Lung microvascular endothelial cell (primary cell): ENCODE results near the gene RPL6. TPM values are rescaled to one million over a fixed set of nuclear protein-coding genes. Genes with fewer than 3 reads are reported as not detected.
A peak's percentile ranks its signal among the peaks of the same experiment; 100 is the strongest.
"Not testable (repeated sequence)": the region's sequence is repeated elsewhere in the genome, so short reads cannot be mapped to it uniquely, and the experiment has no call there.

Source experiments
- DNase-seq, 2 donors: peaks; one replicate each; pipeline versions ENCODE4 v3.0.0 to v3.0.0-alpha.2; 2010; ENCODE audit warnings: low read depth in 2 of 2
- total RNA-seq: library from RNA; depleted of rRNA; stranded (reverse); fragments of >200 nt; gene quantifications from 2 replicates; pipeline ENCODE4 v1.2.1, GENCODE V29; 2014

RPL6 gene
- total RNA-seq = 478 and 588 TPM in 2 replicates

DNA sequence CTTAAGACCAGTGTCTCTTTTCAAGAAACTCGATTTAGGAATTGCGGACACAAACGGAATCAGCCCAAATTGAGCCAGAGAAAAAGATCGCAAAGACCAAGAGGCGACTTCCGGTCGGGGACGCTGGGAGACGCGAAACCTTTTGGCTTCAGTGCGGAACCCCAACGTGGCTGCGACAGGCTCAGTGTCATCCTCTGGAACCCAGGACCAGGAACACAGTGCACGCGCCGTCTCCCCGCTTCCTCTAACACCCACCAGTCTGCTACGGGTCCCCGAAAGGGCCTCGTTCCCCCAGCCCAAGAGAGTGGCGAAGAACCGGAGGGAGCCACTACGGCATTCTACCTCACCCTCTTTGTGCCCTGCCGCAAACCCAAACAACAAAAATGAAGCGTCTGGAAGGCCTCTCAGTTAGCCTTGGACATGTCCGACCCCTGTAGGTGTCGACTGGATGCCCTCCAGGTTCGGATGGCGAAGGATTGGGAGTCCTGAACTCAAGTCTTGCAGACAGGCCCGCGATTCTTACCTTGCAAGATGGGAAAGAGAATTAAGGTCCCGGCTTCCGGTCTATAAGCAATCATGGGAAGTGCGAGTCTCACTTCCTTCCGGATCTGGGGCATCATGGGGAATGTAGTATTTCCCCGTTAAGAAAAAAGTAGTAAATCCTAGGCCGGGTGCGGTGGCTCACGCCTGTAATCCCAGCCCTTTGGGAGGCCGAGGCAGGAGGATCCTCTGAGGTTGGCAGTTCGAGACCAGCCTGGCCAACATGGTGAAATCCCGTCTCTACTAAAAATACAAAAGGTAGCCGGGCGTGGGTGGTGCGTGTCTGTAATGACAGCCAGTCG lies at the start of gene RPL6:
RPL6 (minus strand) TSS at position 542 of the 842 bp plus-strand sequence. CDS start 949 bp downstream, outside the sequence.
- DNase-seq = peak; percentile 90 to 97

GRCh38 chr12:112458751-112459150 lies 49.3 kb upstream of the RPL6 start:
- no peak for DNase-seq

DNA sequence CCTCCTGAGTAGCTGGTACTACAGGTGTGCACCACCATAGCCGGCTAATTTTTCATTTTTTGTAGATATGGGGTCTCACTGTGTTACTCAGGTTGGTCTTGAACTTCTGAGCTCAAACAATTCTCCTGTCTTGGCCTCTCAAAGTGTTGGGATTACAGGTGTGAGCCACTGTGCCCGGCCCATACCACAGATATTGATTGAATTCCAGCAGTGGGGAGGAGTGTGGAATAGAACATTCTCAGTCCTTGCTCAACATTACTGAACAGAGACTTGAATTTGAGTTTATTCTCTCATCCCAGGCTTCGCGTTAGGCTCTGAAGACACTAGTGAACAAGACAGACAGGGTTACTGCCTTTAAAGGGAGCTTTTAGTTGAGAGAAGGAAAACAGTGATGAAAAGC lies 48.9 kb upstream of the RPL6 start:
- DNase-seq = no peak

DNA sequence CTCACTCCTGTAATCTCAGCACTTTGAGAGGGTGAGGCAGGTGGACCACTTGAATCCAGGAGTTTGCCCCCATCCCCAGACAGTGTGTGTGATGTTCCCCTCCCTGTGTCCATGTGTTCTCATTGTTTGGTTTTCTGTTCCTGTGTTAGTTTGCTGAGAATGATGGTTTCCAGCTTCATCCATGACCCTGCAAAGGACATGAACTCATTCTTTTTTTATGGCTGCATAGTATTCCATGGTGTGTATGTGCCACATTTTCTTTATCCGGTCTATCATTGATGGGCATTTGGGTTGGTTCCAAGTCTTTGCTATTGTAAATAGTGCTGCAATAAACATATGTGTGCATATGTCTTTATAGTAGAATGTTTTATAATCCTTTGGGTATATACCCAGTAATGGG lies 47.7 kb upstream of the RPL6 start:
- not testable (repeated sequence) for DNase-seq

- no peak for DNase-seq
Measured at GRCh38 chr12:112456029-112456428, 46.6 kb upstream of the RPL6 start.

DNA sequence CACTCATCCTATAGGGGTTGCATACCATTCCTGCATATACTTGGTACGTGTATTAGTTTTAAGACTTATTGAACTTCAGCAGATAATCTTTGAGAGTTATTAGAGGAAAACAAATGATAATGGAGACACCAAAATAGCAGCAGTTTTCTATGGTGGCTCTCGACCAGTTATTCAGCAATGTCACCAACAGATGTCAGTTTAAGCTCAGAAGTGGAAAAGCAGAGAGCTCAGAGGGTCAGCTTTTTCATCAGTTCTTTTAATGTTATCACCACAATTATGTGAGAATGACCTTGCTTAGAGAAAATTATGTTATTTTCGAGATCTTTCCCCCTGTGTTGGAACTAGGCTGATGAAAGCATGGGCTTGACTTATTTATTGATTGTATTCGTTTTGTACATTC lies 41.3 kb upstream of the RPL6 start:
- DNase-seq = peak in 1 of 2 donors; percentile 10

DNA sequence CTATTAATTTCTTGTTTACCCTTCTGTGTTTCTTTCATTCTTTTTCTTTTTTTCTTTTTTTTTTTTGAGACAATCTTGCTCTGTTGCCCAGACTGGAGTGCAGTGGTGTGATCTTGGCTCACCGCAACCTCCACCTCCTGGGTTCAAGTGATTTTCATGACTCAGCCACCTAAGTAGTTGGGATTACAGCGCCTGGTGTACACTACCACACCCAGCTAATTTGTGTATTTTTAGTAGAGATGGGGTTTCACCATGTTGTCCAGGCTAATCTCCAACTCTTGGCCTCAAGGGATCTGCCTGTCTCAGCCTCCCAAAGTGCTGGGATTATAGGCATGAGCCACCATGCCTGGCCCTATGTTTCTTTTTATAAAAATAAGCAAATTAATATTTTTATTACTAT lies 38.8 kb upstream of the RPL6 start:
- DNase-seq = not testable (repeated sequence)

GRCh38 chr12:112447106-112447505 lies 37.7 kb upstream of the RPL6 start:
- DNase-seq = no peak

DNA sequence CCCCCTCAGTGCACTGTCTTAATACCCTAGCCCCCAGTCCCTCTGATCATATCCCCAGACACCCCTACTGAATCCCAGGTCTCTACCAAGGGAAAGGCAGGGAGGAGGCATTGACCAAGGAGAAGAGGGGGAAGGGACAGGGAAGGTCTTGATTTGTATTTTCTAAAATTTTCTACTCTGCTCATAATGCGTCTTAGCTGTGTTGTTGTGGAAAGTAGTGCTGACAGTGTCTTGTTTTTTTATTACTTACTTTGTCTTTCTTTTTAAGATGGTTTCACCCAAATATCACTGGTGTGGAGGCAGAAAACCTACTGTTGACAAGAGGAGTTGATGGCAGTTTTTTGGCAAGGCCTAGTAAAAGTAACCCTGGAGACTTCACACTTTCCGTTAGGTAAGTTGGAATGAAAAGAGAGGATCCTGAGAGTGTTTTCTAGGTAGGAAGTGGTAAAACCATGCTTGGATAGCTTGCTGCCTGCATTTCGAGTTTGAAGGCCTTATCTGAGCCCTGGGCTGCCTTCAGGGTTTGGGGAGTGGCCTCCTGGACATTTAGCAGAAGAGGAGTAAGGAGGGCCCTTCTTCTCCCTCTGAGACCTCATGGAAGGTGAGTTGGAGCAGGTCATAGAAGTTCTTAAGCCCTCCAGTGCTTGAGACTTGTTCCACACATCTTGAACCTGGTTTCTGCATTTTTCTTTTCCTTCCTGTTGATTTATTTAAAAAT lies 36.8 kb upstream of the RPL6 start:
- DNase-seq = no peak

DNA sequence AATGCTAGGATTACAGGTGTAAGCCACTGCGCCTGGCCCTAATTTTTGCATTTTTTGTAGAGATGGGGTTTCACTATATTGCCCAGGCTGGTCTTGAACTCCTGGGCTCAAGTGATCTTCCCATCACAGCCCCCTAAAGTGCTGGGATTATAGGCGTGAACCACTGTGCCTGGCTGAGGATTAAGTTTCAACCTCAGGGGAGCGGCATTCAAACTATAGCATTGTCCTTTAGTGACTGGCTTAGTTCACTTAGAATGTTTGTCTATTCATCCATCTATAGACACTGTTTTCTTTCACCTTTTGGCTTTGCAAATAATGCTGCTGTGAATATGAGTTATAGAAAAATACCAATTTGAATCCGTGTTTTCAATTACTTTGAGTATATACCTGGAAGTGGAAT lies 34.5 kb upstream of the RPL6 start:
- DNase-seq = no peak

- DNase-seq = not testable (repeated sequence)
Measured at GRCh38 chr12:112440653-112441052, 31.2 kb upstream of the RPL6 start.

- DNase-seq = no peak
Measured at GRCh38 chr12:112439769-112440168, 30.4 kb upstream of the RPL6 start.

DNA sequence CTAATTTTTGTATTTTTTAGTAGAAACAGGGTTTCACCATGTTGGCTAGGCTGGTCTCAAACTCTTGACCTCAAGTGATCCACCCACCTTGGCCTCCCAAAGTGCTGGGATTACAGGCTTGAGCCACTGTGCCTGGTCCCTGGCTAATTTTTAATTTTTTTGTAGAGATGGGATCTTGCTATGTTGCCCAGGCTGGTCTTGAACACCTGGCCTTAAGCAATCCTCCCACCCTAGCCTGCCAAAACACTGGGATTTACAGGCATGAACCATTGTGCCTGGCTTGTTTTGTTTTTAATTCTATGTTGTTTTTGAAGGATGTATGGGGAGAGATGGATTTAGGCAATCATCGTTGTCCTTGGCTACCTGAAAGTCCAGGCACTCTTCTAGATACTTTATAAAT lies 29.2 kb upstream of the RPL6 start:
- DNase-seq = not testable (repeated sequence)

- no peak for DNase-seq
Measured at GRCh38 chr12:112433551-112433950, 24.1 kb upstream of the RPL6 start.

- peak in 1 of 2 donors; percentile 25 for DNase-seq
Measured at GRCh38 chr12:112431965-112432364, 22.6 kb upstream of the RPL6 start.

DNA sequence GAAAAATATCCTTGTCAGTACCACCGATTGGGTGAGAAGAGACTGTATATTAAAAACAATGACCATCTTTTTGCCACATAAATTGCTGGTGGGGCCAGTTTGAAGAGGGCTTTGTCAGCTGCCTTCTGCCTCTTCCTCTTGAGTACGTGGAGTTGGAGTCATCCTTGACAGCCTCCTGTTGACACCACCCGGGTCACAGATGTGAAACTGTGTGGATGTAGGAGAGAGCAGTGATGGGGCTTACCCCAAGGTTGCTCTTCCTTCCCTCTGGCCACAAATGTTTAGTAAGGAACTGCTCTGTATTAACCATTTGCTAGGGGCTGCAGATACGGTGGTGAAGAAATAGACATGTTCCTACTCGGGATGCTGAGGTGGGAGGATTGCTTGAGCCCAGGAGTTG lies 21.5 kb upstream of the RPL6 start:
- DNase-seq = peak in 1 of 2 donors; percentile 7

GRCh38 chr12:112427760-112428159 lies 18.4 kb upstream of the RPL6 start:
- DNase-seq = no peak

DNA sequence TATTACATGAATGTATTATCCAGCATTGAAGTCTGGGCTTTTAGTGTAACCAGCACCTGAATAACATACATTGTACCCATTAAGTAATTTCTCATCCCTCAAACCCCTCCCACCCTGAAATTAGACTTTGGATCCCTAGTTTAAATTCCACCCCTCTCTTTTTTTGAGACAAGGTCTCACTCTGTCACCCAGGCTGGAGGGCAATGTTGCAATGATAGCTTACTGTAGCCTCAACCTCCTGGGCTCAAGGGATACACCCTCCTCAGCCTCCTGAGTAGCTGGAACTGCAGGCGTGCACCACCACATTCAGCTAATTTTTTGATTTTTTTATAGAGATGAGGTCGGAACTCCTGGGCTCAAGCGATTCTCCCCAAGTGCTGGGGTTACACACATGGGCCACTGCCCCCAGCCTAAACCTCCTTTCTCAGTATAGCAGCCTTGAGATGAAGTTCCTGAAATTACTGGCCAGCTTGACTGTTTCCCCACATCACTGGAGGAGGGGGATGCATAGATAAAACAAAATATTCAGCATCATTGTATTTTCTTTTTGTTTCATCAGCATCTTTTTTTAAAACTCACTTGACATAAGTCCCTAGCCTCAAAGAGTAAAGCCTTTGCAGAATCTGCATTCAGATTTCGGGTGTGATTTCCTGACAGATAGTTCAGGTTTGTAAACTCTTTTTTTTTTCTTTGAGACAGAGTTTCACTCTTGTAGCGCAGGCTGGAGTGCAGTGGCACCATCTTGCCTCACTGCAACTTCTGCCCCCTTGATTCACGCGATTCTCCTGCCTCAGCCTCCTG lies 16.4 kb upstream of the RPL6 start:
- no peak for DNase-seq

DNA sequence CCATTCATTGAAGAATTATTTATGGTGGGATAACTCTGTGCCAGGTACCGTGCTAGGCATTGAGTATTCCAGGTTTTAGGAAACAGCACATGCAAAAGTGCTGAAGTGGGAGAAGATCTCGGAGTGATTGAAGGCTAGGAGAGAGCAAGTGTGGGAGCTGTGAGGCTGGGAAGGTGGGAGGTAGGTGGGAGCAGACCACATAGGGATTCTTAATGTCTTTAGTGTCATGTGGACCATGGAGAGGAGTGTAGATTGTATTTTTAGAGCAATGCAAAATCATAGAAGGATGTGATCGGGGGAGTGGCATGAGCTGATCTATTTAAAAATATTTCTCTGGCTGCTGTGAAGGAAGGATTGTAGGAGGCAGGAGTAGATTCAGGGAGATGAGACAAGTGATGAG lies 14.7 kb upstream of the RPL6 start:
- no peak for DNase-seq

- peak; percentile 16 to 28 for DNase-seq
Measured at GRCh38 chr12:112422531-112422930, 13.1 kb upstream of the RPL6 start.

DNA sequence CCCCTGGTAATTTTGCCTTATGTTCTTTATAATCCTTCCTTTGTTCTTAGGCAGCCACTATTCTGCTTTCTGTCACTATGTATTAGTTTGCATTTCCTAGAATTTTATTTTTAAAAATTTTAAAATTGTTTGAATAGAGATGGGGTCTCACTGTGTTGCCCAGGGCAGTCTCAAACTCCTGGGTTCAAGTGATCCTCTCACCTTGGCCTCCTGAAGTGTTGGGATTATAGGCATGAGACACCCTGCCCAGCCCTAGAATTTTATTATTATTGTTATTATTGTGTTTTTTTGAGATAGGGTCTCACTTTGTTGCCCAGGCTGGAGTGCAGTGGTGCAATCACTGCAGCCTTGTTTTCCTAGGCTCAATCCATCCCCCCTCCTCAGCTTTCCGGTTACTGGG lies 12.0 kb upstream of the RPL6 start:
- no peak for DNase-seq

- no peak for DNase-seq
Measured at GRCh38 chr12:112420740-112421139, 11.3 kb upstream of the RPL6 start.
